IMR-90 (cell line): ENCODE data around the gene PAAF1. TPM values are rescaled to one million over a fixed set of nuclear protein-coding genes. Genes with fewer than 3 reads are reported as not detected.

Experiments used
- ATAC-seq: fragments of 200-7000 bp; cut with Tn5 transposase; 2 replicates; pipeline ENCODE4 v1.9.1; 2020; ENCODE audit warnings: low read depth, mild to moderate bottlenecking, moderate library complexity
- BruUV-seq: library from RNA; stranded (reverse); fragments of 400-500 nt; replicated peaks from 2 replicates; lab custom pipeline; 2021; lab: Mats Ljungman, UMichigan
- CTCF ChIA-PET: fragments of 300-600 bp; formaldehyde crosslinking; extraction: SDS; loops from one replicate; lab custom pipeline; 2021; ENCODE audit warnings: antibody characterized with exemption; lab: Yijun Ruan, JAX
- POLR2A ChIA-PET: fragments of 300-600 bp; sonication (Branson Sonifier 250); formaldehyde crosslinking; loops from one replicate; lab custom pipeline; 2022; ENCODE audit warnings: antibody characterized with exemption; ENCODE audit not compliant: unreplicated experiment; lab: Charles Lee
- DNase-seq: peaks from one replicate; pipeline ENCODE4 v3.0.0; 2013
- H2AFZ ChIP-seq: replicated peaks from 2 replicates; pipeline ENCODE3; 2013; ENCODE audit warnings: low read length, mild to moderate bottlenecking; ENCODE audit not compliant: poor library complexity
- H2AK5ac ChIP-seq: 2 replicates; pipeline ENCODE4 v1.6.1; 2013; ENCODE audit warnings: low read depth, low read length, inconsistent platforms
- H2AK9ac ChIP-seq: replicated peaks from 2 replicates; pipeline ENCODE3; 2013; ENCODE audit warnings: mild to moderate bottlenecking, low read depth, low read length, moderate library complexity; ENCODE audit not compliant: poor library complexity
- H2BK120ac ChIP-seq: 2 replicates; pipeline ENCODE4 v1.6.1; 2013; ENCODE audit warnings: low read depth, low read length, inconsistent platforms
- H2BK15ac ChIP-seq: 3 replicates; pipeline ENCODE4 v1.6.1; 2013; ENCODE audit warnings: low read depth, low read length, inconsistent platforms
- H2BK20ac ChIP-seq: 2 replicates; pipeline ENCODE4 v1.6.1; 2013; ENCODE audit warnings: low read depth, mild to moderate bottlenecking, inconsistent platforms, low read length, moderate library complexity
- H2BK5ac ChIP-seq: 2 replicates; pipeline ENCODE4 v1.6.1; 2013; ENCODE audit warnings: mild to moderate bottlenecking, low read depth, low read length, inconsistent platforms; ENCODE audit not compliant: poor library complexity, severe bottlenecking
- H3K14ac ChIP-seq: replicated peaks from 2 replicates; pipeline ENCODE4 v1.6.1; 2013; ENCODE audit warnings: low read depth, low read length, inconsistent platforms
- H3K18ac ChIP-seq: 2 replicates; pipeline ENCODE4 v1.6.1; 2013; ENCODE audit warnings: low read depth, low read length, control low read depth
- H3K23ac ChIP-seq: 2 replicates; pipeline ENCODE4 v1.6.1; 2013; ENCODE audit warnings: low read depth, low read length, inconsistent platforms
- H3K27ac ChIP-seq: 2 replicates; pipeline ENCODE4 v1.5.1; 2013; ENCODE audit warnings: mild to moderate bottlenecking, control low read depth, low read length; ENCODE audit not compliant: insufficient read depth
- H3K27me3 ChIP-seq: 2 replicates; pipeline ENCODE4 v1.6.1; 2013; ENCODE audit warnings: low read length; ENCODE audit not compliant: control insufficient read depth, insufficient read depth
- H3K36me3 ChIP-seq: 2 replicates; pipeline ENCODE4 v1.6.1; 2013; ENCODE audit warnings: low read length, mixed read lengths; ENCODE audit not compliant: control insufficient read depth, insufficient read depth
- H3K4ac ChIP-seq: 2 replicates; pipeline ENCODE4 v1.6.1; 2013; ENCODE audit warnings: low read depth, low read length, inconsistent platforms
- H3K4me1 ChIP-seq: 2 replicates; pipeline ENCODE4 v1.6.1; 2013; ENCODE audit warnings: low read length, mixed read lengths; ENCODE audit not compliant: control insufficient read depth, insufficient read depth
- H3K4me2 ChIP-seq: 2 replicates; pipeline ENCODE4 v1.6.1; 2013; ENCODE audit warnings: low read depth, mild to moderate bottlenecking, control low read depth, low read length, moderate library complexity
- H3K4me3 ChIP-seq: 2 replicates; pipeline ENCODE4 v1.5.1; 2013; ENCODE audit warnings: low read depth, mild to moderate bottlenecking, control low read depth, low read length, moderate library complexity; ENCODE audit not compliant: insufficient read depth
- H3K56ac ChIP-seq: 2 replicates; pipeline ENCODE4 v1.6.1; 2013; ENCODE audit warnings: low read length, inconsistent platforms; ENCODE audit not compliant: insufficient read depth; ENCODE audit errors: extremely low read depth
- H3K79me1 ChIP-seq, 2 experiments: 2 replicates each; pipeline ENCODE4 v1.6.1; 2013; ENCODE audit warnings: low read length in 2 of 2, inconsistent platforms in 1 of 2, low read depth in 1 of 2
- H3K9ac ChIP-seq: 2 replicates; pipeline ENCODE4 v1.6.1; 2013; ENCODE audit warnings: low read depth, low read length, control low read depth
- H3K9me1 ChIP-seq: 2 replicates; pipeline ENCODE4 v1.6.1; 2013; ENCODE audit warnings: low read length, inconsistent platforms; ENCODE audit not compliant: insufficient read depth
- H3K9me3 ChIP-seq: 2 replicates; pipeline ENCODE4 v1.6.1; 2013; ENCODE audit warnings: low read length; ENCODE audit not compliant: control insufficient read depth, insufficient read depth
- H4K20me1 ChIP-seq: 2 replicates; pipeline ENCODE4 v1.6.1; 2013; ENCODE audit warnings: low read length, inconsistent platforms; ENCODE audit not compliant: insufficient read depth
- H4K5ac ChIP-seq: 2 replicates; pipeline ENCODE4 v1.6.1; 2013; ENCODE audit warnings: mild to moderate bottlenecking, low read depth, low read length, control low read depth
- H4K8ac ChIP-seq, 2 experiments: 2 replicates each; pipeline ENCODE4 v1.6.1; 2013; ENCODE audit warnings: low read depth in 2 of 2, low read length in 2 of 2, control low read depth in 1 of 2, inconsistent platforms in 1 of 2
- H4K91ac ChIP-seq: 2 replicates; pipeline ENCODE4 v1.6.1; 2013; ENCODE audit warnings: low read depth, low read length, inconsistent platforms; ENCODE audit not compliant: insufficient read depth
- CEBPB ChIP-seq: IDR thresholded peaks from 2 replicates; pipeline ENCODE4 v1.6.1; 2012; ENCODE audit warnings: low read depth, low read length, improper control_type of control experiment
- CHD1 ChIP-seq: IDR thresholded peaks from 2 replicates; pipeline ENCODE4 v1.6.1; 2012; ENCODE audit warnings: low read depth, low read length, improper control_type of control experiment
- CTCF ChIP-seq: conservative IDR thresholded peaks from 2 replicates; pipeline ENCODE4 v1.5.1; 2012; ENCODE audit warnings: mild to moderate bottlenecking, low read depth, low read length, improper control_type of control experiment
- FOS ChIP-seq: fragments of 150-350 bp; IDR thresholded peaks from 2 replicates; pipeline ENCODE4 v1.6.1; 2016; ENCODE audit warnings: low read depth, low read length
- MAFK ChIP-seq: IDR thresholded peaks from 2 replicates; pipeline ENCODE4 v1.6.1; 2012; ENCODE audit warnings: low read depth, low read length, improper control_type of control experiment
- MAZ ChIP-seq: IDR thresholded peaks from 2 replicates; pipeline ENCODE4 v1.6.1; 2012; ENCODE audit warnings: low read depth, mild to moderate bottlenecking, low read length, improper control_type of control experiment, moderate library complexity, borderline replicate concordance
- MXI1 ChIP-seq: IDR thresholded peaks from 2 replicates; pipeline ENCODE4 v1.6.1; 2012; ENCODE audit warnings: low read depth, mild to moderate bottlenecking, low read length, moderate library complexity, borderline replicate concordance
- NFE2L2 ChIP-seq: fragments of 150-350 bp; IDR thresholded peaks from 2 replicates; pipeline ENCODE4 v1.6.1; 2016; ENCODE audit warnings: low read depth, mild to moderate bottlenecking, low read length
- POLR2A ChIP-seq: IDR thresholded peaks from 2 replicates; pipeline ENCODE4 v1.6.1; 2012; ENCODE audit warnings: mild to moderate bottlenecking, low read depth, low read length
- RAD21 ChIP-seq: IDR thresholded peaks from 2 replicates; pipeline ENCODE4 v1.6.1; 2012; ENCODE audit warnings: low read length, improper control_type of control experiment
- RCOR1 ChIP-seq: IDR thresholded peaks from 2 replicates; pipeline ENCODE4 v1.6.1; 2012; ENCODE audit warnings: mild to moderate bottlenecking, low read length, improper control_type of control experiment; ENCODE audit not compliant: insufficient replicate concordance
- RFX5 ChIP-seq: IDR thresholded peaks from 2 replicates; pipeline ENCODE4 v1.8.0; 2012; ENCODE audit warnings: low read depth, mild to moderate bottlenecking, low read length, moderate library complexity
- SMC3 ChIP-seq: fragments of 150-350 bp; IDR thresholded peaks from 2 replicates; pipeline ENCODE4 v1.6.1; 2016; ENCODE audit warnings: low read depth, mild to moderate bottlenecking, antibody characterized with exemption, low read length, moderate library complexity
- WGBS, 2 experiments: methylation state at CpG; one replicate each; pipeline versions ENCODE4 v1.1.5 to v1.1.7; 2013; ENCODE audit warnings: missing lambda C conversion rate in 2 of 2; ENCODE audit not compliant: insufficient read length in 1 of 2; ENCODE audit errors: extremely low coverage in 2 of 2; 5-methylcytosine and 5-hydroxymethylcytosine counted together
- dilution Hi-C: fragments of 300-500 bp; cut with HindIII; formaldehyde crosslinking; loops from one replicate; pipeline ENCODE4 v1.14.3; 2018; ENCODE audit warnings: low sequenced_read_pairs; ENCODE audit not compliant: unreplicated experiment
- in situ Hi-C: fragments of 300-500 bp; cut with MboI; formaldehyde crosslinking; loops from 3 replicates; pipeline ENCODE4 v1.14.3; 2019; ENCODE audit warnings: low sequenced_read_pairs, inconsistent platforms, mixed read lengths
- intact Hi-C: fragments of 100-400 bp; cut with micrococcal nuclease; formaldehyde crosslinking; loops from 2 replicates; pipeline ENCODE4 v1.10.0; 2022
- polyA plus RNA-seq, 3 experiments: library from polyadenylated mRNA; depleted of rRNA; stranded (reverse); fragments of >200 nt; gene quantifications; 2 replicates each; pipeline ENCODE4 v1.2.3, GENCODE V29; 2012; ENCODE audit warnings: low replicate concordance in 1 of 3
- total RNA-seq: library from RNA; depleted of rRNA; stranded (reverse); fragments of >200 nt; gene quantifications from 2 replicates; pipeline ENCODE4 v1.2.3, GENCODE V29; 2012

PAAF1 gene
- total and polyA plus RNA-seq, 2 of the 4 experiments (the other 2 are of a cell fraction) = 15.1 to 16.4 TPM

- dilution Hi-C loops = no loop called here
Observed at GRCh38 chr11:73971175-73971719, 94.4 kb downstream of the PAAF1 start.

More at GRCh38 chr11:73971175-73971719, 94.4 kb downstream of the PAAF1 start:
- intact Hi-C loops = no loop called here
- in situ Hi-C loops = no loop called here
- no peaks in the 10 kb centered on the region for H3K79me1 ChIP-seq
- no peaks in the 10 kb centered on the region for H3K36me3 ChIP-seq
- DNase-seq = no peak
- TF ChIP-seq POLR2A (no peak), CHD1 (no peak), MAZ (no peak), CEBPB (no peak), RCOR1 (no peak), RFX5 (no peak), MXI1 (no peak), MAFK (no peak), NFE2L2 (no peak), SMC3 (no peak), CTCF (no peak), FOS (no peak), RAD21 (no peak)
- H3K14ac ChIP-seq = no peak overlapping the region
- ATAC-seq = no peak
- H2BK5ac ChIP-seq = no peak overlapping the region
- no peak overlapping the region for H2BK120ac ChIP-seq
- no peaks in the 10 kb centered on the region for H4K20me1 ChIP-seq
- no peak overlapping the region for H3K4ac ChIP-seq
- BruUV-seq = no TSS peak
- no peak overlapping the region for H2BK20ac ChIP-seq
- no peak overlapping the region for H3K27ac ChIP-seq
- no peaks in the 10 kb centered on the region for H3K4me1 ChIP-seq
- H2BK15ac ChIP-seq = no peak overlapping the region
- no peak overlapping the region for H4K91ac ChIP-seq
- H4K8ac ChIP-seq = no peak overlapping the region
- no peak overlapping the region for H3K4me2 ChIP-seq
- H3K56ac ChIP-seq = no peak overlapping the region
- no peak overlapping the region for H2AK5ac ChIP-seq
- H4K5ac ChIP-seq = no peak overlapping the region
- CTCF ChIA-PET = no interaction called here
- H3K23ac ChIP-seq = no peak overlapping the region
- H2AFZ ChIP-seq = no peak overlapping the region
- H3K27me3 ChIP-seq = no peaks in the 10 kb centered on the region
- H3K9ac ChIP-seq = no peak overlapping the region
- H3K9me3 ChIP-seq = no peaks in the 10 kb centered on the region
- H3K4me3 ChIP-seq = no peak overlapping the region
- H2AK9ac ChIP-seq = no peak overlapping the region
- H3K18ac ChIP-seq = no peak overlapping the region
- POLR2A ChIA-PET = no interaction called here
- H3K9me1 ChIP-seq = 0 out of 2 replicates have a peak, but pooled peaks cover 4% of the 10 kb centered on the region
- no CpG with 5 or more reads among the region's 6 CpGs for WGBS, 2 experiments
